Activated gamma-delta T cell (primary cell): Measurements from ENCODE around the gene LRRC51.
"Not testable (repeated sequence)": the region's sequence is repeated elsewhere in the genome, so short reads cannot be mapped to it uniquely, and the experiment has no call there.

Experiments used
- DNase-seq: peaks from one replicate; lab custom pipeline; 2025; lab: John Stamatoyannopoulos, UW

The LRRC51 gene

DNA sequence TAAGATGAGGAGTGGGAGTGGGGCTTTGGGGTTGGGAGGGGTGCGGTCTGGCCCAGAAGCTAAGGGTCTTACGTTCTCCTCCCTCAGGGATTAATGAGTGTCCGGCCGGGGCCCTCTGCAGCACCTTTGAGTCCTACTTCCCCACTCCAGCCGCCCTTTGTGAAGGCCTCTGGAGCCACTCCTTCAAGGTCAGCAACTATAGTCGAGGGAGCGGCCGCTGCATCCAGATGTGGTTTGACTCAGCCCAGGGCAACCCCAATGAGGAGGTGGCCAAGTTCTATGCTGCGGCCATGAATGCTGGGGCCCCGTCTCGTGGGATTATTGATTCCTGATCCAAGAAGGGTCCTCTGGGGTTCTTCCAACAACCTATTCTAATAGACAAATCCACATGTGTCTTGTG is 58.9 kb downstream of the LRRC51 start:
- DNase-seq: no peak

DNA sequence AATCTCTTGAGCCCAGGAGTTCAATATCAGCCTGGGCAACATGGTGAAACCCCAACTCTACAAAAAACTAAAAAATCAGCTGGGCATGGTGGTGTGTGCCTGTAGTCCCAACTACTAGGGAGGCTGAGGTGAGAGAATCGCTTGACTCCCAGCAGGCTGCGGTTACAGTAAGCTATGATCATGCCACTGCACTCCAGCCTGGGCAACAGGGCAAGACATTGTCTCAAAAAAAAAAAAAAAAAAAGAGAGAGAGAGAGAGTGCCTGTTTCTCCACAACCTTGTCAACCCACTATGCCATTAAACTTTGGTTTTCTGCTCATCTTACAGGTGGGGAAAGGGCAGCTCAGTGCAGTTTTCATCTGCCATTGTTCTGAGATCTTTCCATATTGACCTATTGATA is 60.0 kb downstream of the LRRC51 start:
- DNase-seq: no peak

DNA sequence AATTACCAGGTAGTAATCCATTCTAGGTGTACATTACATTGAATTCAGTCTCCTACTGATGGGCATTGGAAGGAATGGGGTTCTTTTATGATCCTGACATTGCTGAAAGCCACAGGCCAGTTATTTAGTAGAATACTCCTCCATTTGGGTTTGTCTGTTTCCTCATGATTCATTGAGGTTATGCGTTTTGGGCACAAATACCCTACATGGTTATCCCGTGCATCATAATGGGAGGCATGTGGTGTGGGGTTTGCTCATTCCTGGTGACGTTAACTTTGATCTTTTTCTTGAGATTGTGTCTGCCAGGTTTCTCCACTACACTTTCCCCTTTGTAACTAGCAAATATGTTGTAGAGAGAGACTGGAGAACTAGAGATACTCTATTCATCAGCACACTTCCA is 60.4 kb downstream of the LRRC51 start:
- no peak for DNase-seq

DNA sequence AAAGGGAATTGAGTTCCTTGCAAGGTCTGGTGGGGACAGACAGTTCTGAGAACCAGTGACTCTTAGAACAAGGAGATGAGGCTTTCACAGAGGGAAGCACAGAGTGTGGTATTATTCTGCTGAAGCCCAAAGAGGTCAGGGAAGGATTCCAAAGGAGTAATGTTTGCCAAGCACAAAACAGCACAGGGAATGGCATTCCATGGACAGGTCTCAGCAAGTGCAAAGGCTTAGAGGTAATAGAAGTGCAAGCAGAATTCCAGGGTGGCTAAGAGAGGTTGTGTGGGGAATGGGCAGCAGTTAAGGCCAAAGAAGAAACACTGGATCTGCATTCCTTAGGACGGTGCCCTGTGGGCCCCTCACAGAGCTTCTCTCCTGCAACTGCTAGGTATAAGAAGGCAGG is 61.4 kb downstream of the LRRC51 start:
- not testable (repeated sequence) for DNase-seq

DNA sequence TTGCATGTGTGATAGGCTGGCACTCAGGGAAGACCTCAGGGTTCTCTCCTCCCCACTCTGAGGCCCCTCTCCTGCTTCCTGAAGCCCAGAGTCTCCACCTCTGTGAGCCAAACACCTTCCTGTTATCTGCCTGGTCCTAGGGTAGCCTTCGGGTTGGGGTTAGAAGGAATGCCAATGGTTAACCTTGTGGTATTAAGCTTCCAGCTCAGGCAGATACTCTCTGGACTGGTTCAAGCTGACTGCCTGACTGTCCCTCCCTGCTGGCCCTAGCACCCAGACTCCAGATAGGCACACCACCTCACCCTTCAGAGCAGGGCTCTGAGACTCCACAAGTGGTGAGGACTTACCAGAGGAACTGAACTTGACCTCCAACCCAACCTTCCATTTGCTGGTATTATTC is 61.9 kb downstream of the LRRC51 start:
- DNase-seq: not testable (repeated sequence)

DNA sequence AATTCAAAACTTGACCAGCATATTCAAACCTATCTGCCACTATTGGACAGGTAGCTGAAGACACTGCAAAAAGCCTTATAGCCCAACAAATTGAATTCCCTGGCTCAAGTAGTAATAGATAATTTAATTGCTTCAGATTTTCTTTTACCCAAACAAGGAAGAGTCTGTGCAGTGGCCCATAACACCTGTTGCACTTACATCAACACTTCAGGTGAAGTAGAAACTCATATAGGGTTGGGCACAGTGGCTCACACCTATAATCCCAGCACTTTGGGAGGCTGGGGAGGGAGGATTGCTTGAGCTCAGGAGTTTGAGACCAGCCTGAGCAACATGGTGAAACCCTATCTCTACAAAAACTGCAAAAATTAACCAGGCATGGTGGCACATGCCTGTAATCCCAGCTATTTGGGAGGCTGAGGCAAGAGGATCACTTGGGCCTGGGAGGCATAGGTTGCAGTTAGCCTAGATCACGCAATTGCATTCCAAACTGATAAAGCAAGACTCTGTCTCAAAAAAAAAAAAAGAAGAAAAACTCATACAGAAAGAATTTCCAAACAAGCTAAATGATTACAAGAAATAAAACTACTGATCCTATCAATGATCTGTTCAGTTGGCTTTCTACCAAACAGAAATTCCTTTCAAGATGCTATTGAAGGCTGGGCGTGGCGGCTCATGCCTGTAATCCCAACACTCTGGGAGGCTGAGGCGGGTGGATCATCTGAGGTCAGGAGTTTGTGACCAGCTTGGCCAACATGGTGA is 64.3 kb downstream of the LRRC51 start:
- DNase-seq: no peak
